Transverse colon (tissue), 4 donors: ENCODE results near the gene BAZ1B. TPM values are rescaled to one million over a fixed set of nuclear protein-coding genes. Genes with fewer than 3 reads are reported as not detected.
A peak's percentile ranks its signal among the peaks of the same experiment; 100 is the strongest.

ENCODE experiments used
- DNase-seq: peaks from one replicate; pipeline ENCODE4 v3.0.0-alpha.2; 2019
- H3K27ac ChIP-seq, 4 donors: fragments of 200-600 bp; sonication (generic); 2 replicates each; pipeline ENCODE4 v1.5.1; 2016 to 2018; ENCODE audit warnings: inconsistent platforms in 4 of 4
- H3K27me3 ChIP-seq: fragments of 200-600 bp; sonication (generic); 2 replicates; pipeline ENCODE4 v1.5.1; 2017; ENCODE audit warnings: inconsistent platforms
- H3K36me3 ChIP-seq, 4 donors: fragments of 200-600 bp; sonication (generic); 2 replicates each; pipeline ENCODE4 v1.5.1; 2017 to 2019; ENCODE audit warnings: inconsistent platforms in 4 of 4
- H3K4me1 ChIP-seq, 4 donors: fragments of 200-600 bp; sonication (generic); 2 replicates each; pipeline ENCODE4 v1.5.1; 2017 to 2020; ENCODE audit warnings: inconsistent platforms in 4 of 4
- H3K4me3 ChIP-seq, 4 donors: fragments of 200-600 bp; sonication (generic); 1 replicate in 1 of 4; 2 replicates in 3 of 4; pipeline versions ENCODE4 v1.5.1 to v1.6.1; 2017 to 2019; ENCODE audit warnings: inconsistent platforms in 4 of 4
- H3K9me3 ChIP-seq, 2 donors: fragments of 200-600 bp; sonication (generic); 2 replicates each; pipeline ENCODE4 v1.5.1; 2017 to 2019; ENCODE audit warnings: inconsistent platforms in 2 of 2
- CTCF ChIP-seq, 5 experiments: fragments of 200-600 bp in 3 of 5; fragments of 450-650 bp in 2 of 5; sonication (generic) in 3 of 5; IDR thresholded peaks; 1 replicate in 2 of 5; 2 replicates in 3 of 5; pipeline ENCODE4 v1.5.1; 2016 to 2017; ENCODE audit warnings: antibody characterized with exemption in 5 of 5, inconsistent platforms in 3 of 5, mild to moderate bottlenecking in 2 of 5, moderate library complexity in 1 of 5
- EP300 ChIP-seq: sonication (generic); formaldehyde crosslinking; IDR thresholded peaks from one replicate; pipeline ENCODE4 v1.6.1; 2017; ENCODE audit warnings: antibody characterized with exemption, low read depth
- POLR2A ChIP-seq: fragments of 450-650 bp; IDR thresholded peaks from one replicate; pipeline ENCODE4 v1.6.1; 2016; ENCODE audit warnings: antibody characterized with exemption, mild to moderate bottlenecking, moderate library complexity
- POLR2AphosphoS5 ChIP-seq, 3 donors: sonication (generic); formaldehyde crosslinking; IDR thresholded peaks; one replicate each; pipeline ENCODE4 v1.6.1; 2016; ENCODE audit warnings: antibody characterized with exemption in 3 of 3
- WGBS, 2 donors: methylation state at CpG; one replicate each; pipeline ENCODE4 v1.1.5; 2018; ENCODE audit warnings: low coverage in 1 of 2; 5-methylcytosine and 5-hydroxymethylcytosine counted together
- in situ Hi-C, 4 donors: fragments of 200-750 bp; cut with MboI; loops; one replicate each; pipeline versions ENCODE4 v1.15.0 to v1.15.1; 2017; ENCODE audit warnings: low sequenced_read_pairs in 3 of 4, low pct_ligation_motif_present in 1 of 4, low pct_unique_long_range_greater_than_20kb in 1 of 4
- intact Hi-C: fragments of 100-400 bp; cut with DNase I; formaldehyde crosslinking; loops from one replicate; pipeline ENCODE4 v1.15.1; 2023; ENCODE audit warnings: low total_unique reads
- total RNA-seq, 4 donors: library from RNA; depleted of rRNA; stranded (reverse); fragments of >200 nt; gene quantifications; one replicate each; pipeline ENCODE4 v1.1.0, GENCODE V29; 2016

Gene BAZ1B
- total RNA-seq, 4 donors from 2014 or later, result 28.7 to 48.0 (median 33.7) TPM

GRCh38 chr7:73560109-73560835 is 38.2 kb upstream of the BAZ1B start:
- intact Hi-C loops (no loop called here), in situ Hi-C loops (no loop called here)
- Histone ChIP-seq H3K36me3 (no peaks in the 10 kb centered on the region), H3K9me3 (no peaks in the 10 kb centered on the region), H3K4me1 (peaks cover 7 to 20% (median 13%) of the 10 kb centered on the region in 4 donors), H3K27ac (no peak overlapping the region), H3K4me3 (no peak overlapping the region), H3K27me3 (no peaks in the 10 kb centered on the region)
- no peak for DNase-seq
- WGBS, 2 donors, result 46 to 68% methylated on average over 4 to 11 of the region's 11 CpGs
- TF ChIP-seq POLR2AphosphoS5 (IDR thresholded peaks at IDR 0.05) (no peak), EP300 (no peak), POLR2A (no peak), CTCF (IDR thresholded peaks at IDR 0.05) (no peak)

- DNase-seq, result peak; percentile 80
- no peak for TF ChIP-seq EP300
- TF ChIP-seq CTCF (IDR thresholded peaks at IDR 0.05), result no peak
- peak; percentile 83 for TF ChIP-seq POLR2A
- TF ChIP-seq POLR2AphosphoS5 (IDR thresholded peaks at IDR 0.05), result peak; percentile 27 to 87 (median 59)
- peaks cover 0 to 15% (median 0%) of the 10 kb centered on the region in 4 donors for H3K36me3 ChIP-seq
- peak within 1 kb of the TSS; percentile 72 to 97 (median 88) for H3K4me3 ChIP-seq
- in situ Hi-C loops, result no loop called here
- no peaks in the 10 kb centered on the region for H3K9me3 ChIP-seq
- 8% methylated on average over 43 of the region's 83 CpGs; no CpG with 5 or more reads in 1 of the 2 donors for WGBS, 2 donors
- H3K4me1 ChIP-seq, result peaks cover 7 to 34% (median 20%) of the 10 kb centered on the region in 4 donors
- H3K27ac ChIP-seq, result peak within 1 kb of the TSS; percentile 99 to 100 (median 100)
- no peaks in the 10 kb centered on the region for H3K27me3 ChIP-seq
- intact Hi-C loops, result no loop called here
These were observed 35.5 kb upstream of the BAZ1B start, which contains the start of gene BCL7B for GRCh38 chr7:73557397-73558257. Gene BCL7B, minus strand, starts transcription at chr7:73557690. Its CDS starts 112 bp downstream, at chr7:73557578.

DNA sequence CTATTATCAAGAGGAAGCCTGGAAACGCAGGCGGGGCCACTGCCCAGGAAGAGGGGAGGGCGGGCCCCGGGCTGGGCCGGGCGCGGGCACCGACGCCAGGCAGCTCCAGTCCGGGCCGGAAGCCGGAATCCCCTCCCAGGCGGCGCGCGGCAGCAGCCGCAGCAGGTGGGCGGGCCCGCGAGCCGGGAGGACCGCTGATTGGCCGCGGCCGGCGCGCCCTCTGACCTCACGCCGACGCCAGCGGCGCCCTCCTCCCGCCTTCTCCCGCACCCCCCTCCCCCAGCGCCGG is 35.0 kb upstream of the BAZ1B start:
- Histone ChIP-seq H3K27ac (peak overlapping the region; percentile 99 to 100 (median 100)), H3K4me1 (peaks cover 7 to 34% (median 20%) of the 10 kb centered on the region in 4 donors), H3K9me3 (no peaks in the 10 kb centered on the region), H3K27me3 (no peaks in the 10 kb centered on the region), H3K36me3 (peaks cover 0 to 21% (median 1%) of the 10 kb centered on the region in 4 donors), H3K4me3 (peak overlapping the region; percentile 72 to 97 (median 88))
- in situ Hi-C loops (no loop called here), intact Hi-C loops (no loop called here)
- TF ChIP-seq POLR2AphosphoS5 (IDR thresholded peaks at IDR 0.05) (no peak), CTCF (IDR thresholded peaks at IDR 0.05) (no peak), POLR2A (no peak), EP300 (no peak)
- 0% methylated on average over 35 of the region's 36 CpGs; no CpG with 5 or more reads in 1 of the 2 donors for WGBS, 2 donors
- DNase-seq, result peak; percentile 96
